GM15510 (cell line): ENCODE measurements around the gene TTLL8.

Source experiments
- POLR2A ChIP-seq: IDR thresholded peaks from 3 replicates; pipeline ENCODE4 v1.6.1; 2011; ENCODE audit warnings: borderline replicate concordance; ENCODE audit not compliant: insufficient read length; ENCODE audit errors: extremely low read depth

Gene TTLL8

DNA sequence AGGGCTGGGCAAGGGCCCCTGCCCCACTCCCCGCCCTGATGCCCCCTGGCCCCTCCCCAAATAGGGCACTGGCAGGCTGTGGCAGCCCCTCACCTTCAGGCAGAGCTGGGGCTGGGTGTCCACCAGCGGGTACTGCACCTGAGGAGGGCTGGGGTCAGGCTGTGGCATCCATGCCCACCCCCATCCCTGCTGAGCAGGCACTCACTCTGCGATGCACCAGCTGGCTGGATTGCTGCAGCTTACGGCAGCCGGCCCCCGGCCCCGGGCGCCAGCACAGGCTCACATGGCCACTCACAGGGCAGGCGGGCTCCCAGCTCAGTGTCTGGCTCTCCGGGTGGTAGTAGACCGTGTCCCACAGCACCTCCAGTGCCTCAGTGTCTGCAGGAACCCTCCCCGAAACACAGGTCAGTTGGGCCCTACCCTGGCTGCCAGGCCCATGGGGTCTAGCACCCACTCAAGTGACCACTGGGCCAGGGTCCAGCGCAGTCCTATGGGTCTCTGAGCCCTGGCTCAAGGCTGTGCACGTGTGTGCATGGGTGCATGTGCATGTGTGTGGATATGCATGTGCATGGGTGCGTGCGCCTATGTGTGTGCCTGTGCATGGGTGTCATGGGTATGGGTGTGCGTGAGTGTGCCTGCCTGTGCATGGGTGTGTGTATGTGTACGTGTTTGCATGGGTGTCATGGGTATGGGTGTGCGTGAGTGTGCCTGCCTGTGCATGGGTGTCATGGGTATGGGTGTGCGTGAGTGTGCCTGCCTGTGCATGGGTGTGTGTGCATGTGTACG lies 60.0 kb downstream of the TTLL8 start:
- TF ChIP-seq POLR2A, result no peak

- TF ChIP-seq POLR2A, result no peak
These were observed 60.9 kb downstream of the TTLL8 start for GRCh38 chr22:49997251-49997599.

DNA sequence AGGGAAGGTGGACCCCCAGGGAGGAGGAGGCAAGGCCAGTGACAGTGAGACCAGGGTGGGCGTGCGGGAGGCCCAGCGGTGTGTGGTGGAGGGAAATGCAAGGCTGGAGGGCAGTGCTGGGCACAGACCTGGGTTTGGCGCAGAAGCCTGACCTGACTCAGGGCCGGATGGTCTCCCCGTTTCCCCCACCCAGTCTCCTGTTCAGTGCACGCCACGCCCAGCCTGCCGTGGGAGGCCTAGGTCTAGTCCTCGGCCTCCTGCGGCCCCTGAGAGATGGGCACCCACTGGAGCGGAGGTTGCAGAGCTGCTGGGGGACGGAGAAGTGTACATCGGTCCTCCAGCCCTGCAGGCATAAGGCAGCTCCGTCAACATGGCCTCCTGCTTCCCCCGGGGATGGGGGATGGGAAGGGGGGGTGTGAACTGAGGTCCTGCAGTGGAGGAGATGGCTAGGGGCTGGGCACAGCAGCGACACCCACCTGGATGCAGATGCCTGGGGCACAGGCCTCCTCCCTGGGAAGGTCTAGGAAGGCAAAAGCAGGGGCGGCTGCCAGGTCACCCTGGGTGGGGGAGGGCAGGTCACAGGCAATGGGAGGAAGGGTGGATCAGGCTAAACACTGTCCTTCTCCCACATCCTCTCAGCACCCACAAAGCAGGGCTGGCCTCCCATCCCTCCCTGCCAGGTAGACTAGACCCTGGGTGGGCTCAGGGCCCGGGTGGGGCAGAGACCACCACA lies 61.4 kb downstream of the TTLL8 start:
- no peak for TF ChIP-seq POLR2A

- TF ChIP-seq POLR2A, result no peak
These were observed 62.0 kb downstream of the TTLL8 start for GRCh38 chr22:49996119-49996517.

DNA sequence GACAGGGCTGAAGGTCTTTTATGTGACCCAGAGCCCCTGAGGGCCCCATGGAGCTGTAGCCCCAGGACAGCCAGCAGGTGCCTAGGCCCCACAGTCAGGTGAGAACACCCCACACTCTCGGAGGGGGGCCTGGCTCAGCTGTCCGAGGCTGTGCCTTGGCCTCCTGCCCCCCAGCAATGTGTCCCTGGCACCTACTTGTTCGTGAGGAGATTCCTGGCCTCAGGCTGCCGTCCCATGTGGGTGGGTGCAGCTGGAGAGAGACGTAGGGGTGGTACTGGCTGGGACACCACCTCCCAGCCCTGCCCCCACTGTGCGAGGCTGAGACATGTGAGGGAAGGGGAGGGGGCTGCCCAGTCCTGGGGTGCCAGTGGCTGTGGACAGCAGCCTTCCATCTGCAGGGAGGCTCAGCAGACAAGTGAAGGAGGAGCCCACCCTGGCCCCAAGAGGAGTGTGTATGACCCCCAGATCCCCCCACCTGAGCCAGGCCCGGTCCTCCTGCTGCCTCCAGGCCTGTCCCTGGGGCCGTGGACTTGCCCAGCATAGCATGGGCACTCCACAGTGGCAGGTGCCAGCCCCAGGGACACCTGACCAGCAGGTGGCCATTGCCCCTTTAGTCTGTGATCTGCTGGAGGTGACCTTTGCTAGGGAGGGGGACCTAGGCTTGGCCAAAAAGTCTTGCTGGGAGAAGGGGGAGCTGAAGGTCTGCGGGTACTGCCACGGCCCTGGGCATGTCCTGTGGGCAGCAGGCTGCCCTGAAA lies 62.6 kb downstream of the TTLL8 start:
- no peak for TF ChIP-seq POLR2A

DNA sequence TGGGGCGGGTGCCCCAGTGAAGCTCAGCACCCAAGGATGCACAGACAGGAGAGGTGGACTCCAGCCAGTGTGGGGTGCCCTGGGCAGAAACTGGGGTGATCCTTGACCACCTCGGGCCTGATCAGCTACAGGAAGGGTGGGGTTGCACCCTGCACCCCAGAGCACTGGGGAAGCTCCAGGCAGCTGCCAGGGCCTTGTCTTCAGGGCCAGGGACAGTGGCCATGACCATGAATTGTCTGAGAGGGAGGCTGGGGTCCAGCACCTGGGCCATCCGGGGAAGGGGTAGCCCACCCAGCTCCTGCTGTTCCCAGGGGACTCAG lies 63.1 kb downstream of the TTLL8 start:
- no peak for TF ChIP-seq POLR2A

- no peak for TF ChIP-seq POLR2A
These were observed 63.6 kb downstream of the TTLL8 start for GRCh38 chr22:49994361-49995040.

DNA sequence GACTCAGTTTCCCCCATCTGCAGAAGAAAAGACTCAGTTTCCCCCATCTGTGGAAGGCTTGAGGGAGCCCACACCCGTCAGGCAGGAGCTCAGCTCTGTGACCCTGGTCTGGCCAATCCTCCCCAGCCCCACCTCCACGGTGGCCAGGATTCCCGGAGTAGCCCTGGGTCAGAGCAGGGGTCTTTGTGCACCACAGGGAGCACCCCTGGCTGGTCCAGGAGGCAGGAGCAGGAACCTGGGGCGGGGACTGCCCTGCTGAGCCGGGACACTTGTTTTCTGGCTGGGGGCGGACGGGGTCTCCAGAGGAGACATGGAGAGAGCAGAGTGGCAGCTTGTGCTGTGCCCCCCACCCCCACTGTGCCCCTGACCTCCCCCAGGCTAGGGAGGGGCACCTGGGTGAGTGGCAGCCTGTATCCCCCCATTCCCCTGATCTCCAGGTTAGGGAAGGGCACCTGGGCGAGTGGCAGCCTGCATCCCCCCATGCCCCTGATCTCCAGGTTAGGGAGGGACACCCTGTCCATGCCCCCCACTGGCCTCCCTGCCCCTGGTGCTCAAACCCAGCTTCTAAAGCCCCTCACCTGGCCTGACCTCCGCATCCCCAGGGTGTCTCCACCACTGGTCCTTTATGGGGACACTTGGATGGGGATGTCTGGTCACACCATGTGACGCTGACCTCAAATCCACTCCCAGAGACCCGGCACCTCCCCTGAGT lies 64.3 kb downstream of the TTLL8 start:
- no peak for TF ChIP-seq POLR2A

DNA sequence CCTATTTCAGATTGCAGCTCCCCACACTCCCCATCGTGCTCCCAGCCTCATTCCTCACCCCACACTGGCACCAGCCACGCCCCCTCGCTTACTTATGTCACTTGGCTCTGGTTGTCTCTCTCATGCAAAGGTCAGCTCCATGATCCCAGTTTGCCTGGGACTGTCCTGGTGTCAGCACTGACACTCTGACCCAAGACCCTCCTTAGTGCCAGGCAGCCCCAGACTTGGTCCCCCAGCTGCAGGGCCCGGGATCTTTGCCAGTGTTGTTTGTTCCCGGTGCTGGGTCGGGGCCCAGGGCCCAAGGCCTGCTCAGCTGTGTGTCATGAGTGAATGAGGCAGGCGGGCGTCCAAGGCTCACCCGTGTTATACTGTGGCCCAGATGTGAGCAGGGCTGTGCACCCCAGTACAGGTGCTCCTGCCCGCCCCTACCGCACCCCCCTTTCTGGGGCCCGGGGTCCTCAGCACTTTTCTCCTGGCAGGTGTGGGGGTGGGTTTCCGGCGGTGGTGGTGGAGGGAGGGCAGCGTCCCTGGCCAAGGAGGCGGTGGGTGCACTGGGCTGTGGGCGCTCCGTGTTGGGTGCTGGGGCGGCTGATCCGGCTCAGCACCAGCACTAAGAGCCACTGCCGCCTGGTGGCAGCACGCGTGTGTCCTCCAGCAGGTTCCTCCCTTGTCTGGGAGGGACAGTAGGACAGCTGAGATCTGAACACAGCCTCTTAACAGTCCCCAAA lies 65.0 kb downstream of the TTLL8 start:
- no peak for TF ChIP-seq POLR2A

GRCh38 chr22:49991907-49992533 lies 66.1 kb downstream of the TTLL8 start:
- TF ChIP-seq POLR2A, result no peak

DNA sequence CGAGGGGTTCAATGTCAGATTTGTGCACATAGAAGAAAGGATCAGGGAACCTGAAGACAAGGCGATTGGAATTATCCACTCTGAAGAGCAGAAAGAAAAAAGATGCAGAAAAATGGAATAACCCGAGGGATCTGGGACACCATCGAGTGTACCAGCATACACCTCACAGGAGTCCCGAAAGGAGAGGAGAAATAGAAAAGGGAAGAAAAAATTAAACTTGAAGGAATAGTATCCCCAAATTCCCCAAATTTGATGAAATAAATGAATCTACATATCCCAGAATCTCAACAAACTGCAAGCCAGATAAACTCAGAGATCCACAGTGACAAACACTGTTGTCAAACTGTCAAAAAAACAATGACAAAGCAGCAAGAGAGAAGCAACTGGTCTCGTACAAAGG lies 66.9 kb downstream of the TTLL8 start:
- TF ChIP-seq POLR2A, result no peak

GRCh38 chr22:49986325-49986724 lies 71.8 kb downstream of the TTLL8 start:
- TF ChIP-seq POLR2A, result no peak
